Naive B cell (primary cell): Measurements from ENCODE around the gene DNAJB8. TPM values are rescaled to one million over a fixed set of nuclear protein-coding genes. Genes with fewer than 3 reads are reported as not detected.

Experiments
- ATAC-seq, 2 donors: fragments of 150-1000 bp; cut with Tn5 transposase; 2 replicates each; pipeline ENCODE4 v1.10.0; 2021; ENCODE audit warnings: low read depth in 2 of 2, mild to moderate bottlenecking in 2 of 2, moderate library complexity in 2 of 2
- DNase-seq: peaks from one replicate; pipeline ENCODE4 v3.0.0; 2022
- H3K27ac Mint-ChIP-seq, 6 donors: one replicate each; pipeline ENCODE4 v1.8.0; 2020 to 2022; ENCODE audit warnings: mild to moderate bottlenecking in 6 of 6, mixed read lengths in 6 of 6, moderate library complexity in 5 of 6, inconsistent platforms in 2 of 6
- H3K27me3 Mint-ChIP-seq, 3 donors: one replicate each; pipeline ENCODE4 v1.8.0; 2021 to 2022; ENCODE audit warnings: mixed read lengths in 3 of 3, mild to moderate bottlenecking in 1 of 3
- H3K36me3 Mint-ChIP-seq, 2 donors: one replicate each; pipeline ENCODE4 v1.8.0; 2020 to 2022; ENCODE audit warnings: mixed read lengths in 2 of 2, inconsistent platforms in 1 of 2, mild to moderate bottlenecking in 1 of 2
- H3K4me1 Mint-ChIP-seq, 3 donors: one replicate each; pipeline ENCODE4 v1.8.0; 2020 to 2022; ENCODE audit warnings: mixed read lengths in 3 of 3, inconsistent platforms in 1 of 3, mild to moderate bottlenecking in 1 of 3, moderate library complexity in 1 of 3
- H3K4me3 Mint-ChIP-seq, 8 donors: one replicate each; pipeline ENCODE4 v1.8.0; 2020 to 2022; ENCODE audit warnings: mild to moderate bottlenecking in 8 of 8, mixed read lengths in 8 of 8, moderate library complexity in 8 of 8, inconsistent platforms in 2 of 8
- H3K9me3 Mint-ChIP-seq, 7 donors: one replicate each; pipeline ENCODE4 v1.8.0; 2020 to 2022; ENCODE audit warnings: mixed read lengths in 7 of 7, mild to moderate bottlenecking in 5 of 7, inconsistent platforms in 2 of 7, moderate library complexity in 1 of 7
- polyA plus RNA-seq, 6 donors: library from polyadenylated mRNA; unstranded; fragments of 300-500 nt; fragmentation: Illumina TruSeq; gene quantifications; one replicate each; pipeline ENCODE4 v1.2.3, GENCODE V29; 2021; ENCODE audit warnings: low read depth in 6 of 6

Gene DNAJB8
- not detected for polyA plus RNA-seq

- no peak for DNase-seq
- ATAC-seq = no peak
- Mint-ChIP-seq H3K9me3 (peaks cover 0 to 5% (median 0%) of the 10 kb centered on the region in 7 donors), H3K4me3 (no peak within 1 kb of the TSS), H3K36me3 (no peaks in the 10 kb centered on the region), H3K27ac (peak within 1 kb of the TSS in 1 of 6 donors; percentile 49), H3K4me1 (peaks cover 0 to 3% (median 0%) of the 10 kb centered on the region in 3 donors), H3K27me3 (peaks cover 31 to 59% (median 46%) of the 10 kb centered on the region in 3 donors)
These were observed at the start of gene DNAJB8 for GRCh38 chr3:128466840-128467541. DNAJB8 (minus strand) TSS chr3:128466890; CDS start chr3:128463245, 3,645 bp downstream.

DNA sequence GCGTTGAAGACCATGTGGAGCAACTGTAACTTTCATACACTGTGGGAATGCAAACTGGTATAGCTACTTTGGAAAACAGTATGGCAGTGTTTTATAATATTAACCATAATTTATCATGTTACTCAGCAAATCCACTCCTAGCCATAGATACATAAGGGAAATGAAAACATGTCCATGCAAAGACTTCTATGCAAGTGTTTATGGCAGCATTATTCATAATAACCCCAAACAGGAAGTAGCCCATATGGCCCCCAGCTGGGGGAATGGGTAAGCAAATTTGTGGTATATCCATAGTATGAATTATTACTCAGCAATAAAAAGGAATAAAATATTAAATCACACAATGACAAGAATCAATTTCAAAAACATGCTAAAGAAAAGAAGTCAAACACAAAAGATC is 49.3 kb upstream of the DNAJB8 start:
- Mint-ChIP-seq H3K27me3 (peaks cover 18 to 68% (median 43%) of the 10 kb centered on the region in 3 donors), H3K4me1 (no peaks in the 10 kb centered on the region), H3K9me3 (peaks cover 4 to 29% (median 23%) of the 10 kb centered on the region in 7 donors), H3K36me3 (peaks cover 0 to 4% of the 10 kb centered on the region in 2 donors), H3K4me3 (no peak overlapping the region), H3K27ac (peak overlapping the region in 1 of 6 donors; percentile 36)
- ATAC-seq (no peak), DNase-seq (no peak)

DNA sequence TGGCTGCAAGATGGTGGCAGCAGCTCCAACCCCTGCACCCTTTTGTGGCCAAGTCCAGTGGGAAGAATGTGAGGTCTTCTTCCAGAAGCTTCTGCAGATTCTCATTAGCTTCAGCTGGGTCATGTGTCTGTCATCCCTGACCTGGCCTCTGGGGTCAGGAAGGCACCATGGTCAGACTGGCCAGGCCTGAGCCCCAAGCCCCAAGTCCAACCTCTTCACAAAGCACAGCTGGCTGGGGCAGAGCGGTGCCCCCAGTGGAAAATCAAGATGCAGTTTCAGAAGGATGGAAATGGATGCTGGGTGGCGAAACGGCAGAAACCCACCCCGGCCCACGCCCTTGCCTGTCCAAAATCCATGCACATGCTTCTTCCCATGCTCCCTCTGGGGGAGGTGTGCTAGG is 42.2 kb upstream of the DNAJB8 start:
- no peak for ATAC-seq
- H3K9me3 Mint-ChIP-seq = peaks cover 4 to 29% (median 10%) of the 10 kb centered on the region in 7 donors
- no peak overlapping the region for H3K27ac Mint-ChIP-seq
- H3K36me3 Mint-ChIP-seq = peaks cover 7% of the 10 kb centered on the region in 2 donors
- H3K4me3 Mint-ChIP-seq = peak overlapping the region in 1 of 8 donors; percentile 70
- no peaks in the 10 kb centered on the region for H3K4me1 Mint-ChIP-seq
- no peak for DNase-seq
- peaks cover 17 to 49% (median 44%) of the 10 kb centered on the region in 3 donors for H3K27me3 Mint-ChIP-seq

GRCh38 chr3:128506754-128507153 is 40.1 kb upstream of the DNAJB8 start:
- H3K9me3 Mint-ChIP-seq = peaks cover 0 to 22% (median 4%) of the 10 kb centered on the region in 7 donors
- H3K4me3 Mint-ChIP-seq = no peak overlapping the region
- H3K36me3 Mint-ChIP-seq = peaks cover 7% of the 10 kb centered on the region in 2 donors
- no peak for ATAC-seq
- no peak overlapping the region for H3K27ac Mint-ChIP-seq
- H3K4me1 Mint-ChIP-seq = no peaks in the 10 kb centered on the region
- DNase-seq = no peak
- peaks cover 20 to 62% (median 62%) of the 10 kb centered on the region in 3 donors for H3K27me3 Mint-ChIP-seq

GRCh38 chr3:128505771-128506170 is 39.1 kb upstream of the DNAJB8 start:
- DNase-seq = no peak
- H3K27me3 Mint-ChIP-seq = peaks cover 20 to 71% (median 70%) of the 10 kb centered on the region in 3 donors
- no peak overlapping the region for H3K4me3 Mint-ChIP-seq
- peaks cover 7% of the 10 kb centered on the region in 2 donors for H3K36me3 Mint-ChIP-seq
- no peaks in the 10 kb centered on the region for H3K4me1 Mint-ChIP-seq
- no peak for ATAC-seq
- peaks cover 0 to 22% (median 4%) of the 10 kb centered on the region in 7 donors for H3K9me3 Mint-ChIP-seq
- no peak overlapping the region for H3K27ac Mint-ChIP-seq

DNA sequence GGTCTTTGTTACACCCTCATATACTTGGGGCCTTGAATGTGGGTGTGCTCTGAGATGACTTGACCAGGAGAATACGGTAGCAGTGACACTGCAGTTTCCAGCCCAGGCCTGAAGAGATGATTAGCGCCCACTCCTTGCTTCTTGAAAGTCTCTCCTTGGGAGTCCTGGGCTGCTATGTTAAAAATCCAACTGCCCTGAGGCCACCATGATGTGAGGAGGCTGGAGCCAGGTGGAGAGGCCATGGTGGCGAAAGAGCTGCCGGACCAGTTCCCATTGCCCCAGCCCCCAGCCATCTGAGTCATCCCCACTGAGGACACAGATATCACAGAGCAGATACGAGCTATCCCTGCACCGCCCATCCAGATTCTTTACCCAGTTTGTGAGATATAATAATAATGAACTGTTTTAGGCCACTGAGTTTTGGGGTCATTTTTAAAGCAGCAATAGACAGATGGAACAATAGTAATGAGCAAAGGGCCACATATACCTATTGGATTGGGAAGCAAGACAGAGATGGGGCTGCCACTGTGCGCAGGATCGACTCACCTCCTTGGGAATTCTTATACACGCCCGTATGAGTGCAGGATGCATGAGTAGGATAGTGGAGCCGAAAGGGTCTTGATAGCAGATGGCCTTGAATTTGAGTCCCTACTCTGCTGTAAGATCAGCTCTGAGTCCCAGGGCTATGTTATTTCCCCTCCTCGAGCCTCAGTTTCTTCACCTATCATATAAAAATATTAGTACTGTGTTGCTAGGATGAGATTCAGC is 38.5 kb upstream of the DNAJB8 start:
- H3K27ac Mint-ChIP-seq = no peak overlapping the region
- peaks cover 0 to 17% (median 4%) of the 10 kb centered on the region in 7 donors for H3K9me3 Mint-ChIP-seq
- H3K27me3 Mint-ChIP-seq = peaks cover 20 to 72% (median 70%) of the 10 kb centered on the region in 3 donors
- peaks cover 7% of the 10 kb centered on the region in 2 donors for H3K36me3 Mint-ChIP-seq
- H3K4me1 Mint-ChIP-seq = no peaks in the 10 kb centered on the region
- DNase-seq (no peak), ATAC-seq (no peak)
- no peak overlapping the region for H3K4me3 Mint-ChIP-seq

- ATAC-seq (no peak), DNase-seq (no peak)
- Mint-ChIP-seq H3K4me1 (no peaks in the 10 kb centered on the region), H3K4me3 (peak overlapping the region in 1 of 8 donors; percentile 73), H3K9me3 (peaks cover 0 to 10% (median 4%) of the 10 kb centered on the region in 7 donors), H3K27ac (no peak overlapping the region), H3K27me3 (peaks cover 24 to 72% (median 70%) of the 10 kb centered on the region in 3 donors), H3K36me3 (peaks cover 5 to 6% of the 10 kb centered on the region in 2 donors)
These were observed 37.8 kb upstream of the DNAJB8 start for GRCh38 chr3:128504533-128504915.

DNA sequence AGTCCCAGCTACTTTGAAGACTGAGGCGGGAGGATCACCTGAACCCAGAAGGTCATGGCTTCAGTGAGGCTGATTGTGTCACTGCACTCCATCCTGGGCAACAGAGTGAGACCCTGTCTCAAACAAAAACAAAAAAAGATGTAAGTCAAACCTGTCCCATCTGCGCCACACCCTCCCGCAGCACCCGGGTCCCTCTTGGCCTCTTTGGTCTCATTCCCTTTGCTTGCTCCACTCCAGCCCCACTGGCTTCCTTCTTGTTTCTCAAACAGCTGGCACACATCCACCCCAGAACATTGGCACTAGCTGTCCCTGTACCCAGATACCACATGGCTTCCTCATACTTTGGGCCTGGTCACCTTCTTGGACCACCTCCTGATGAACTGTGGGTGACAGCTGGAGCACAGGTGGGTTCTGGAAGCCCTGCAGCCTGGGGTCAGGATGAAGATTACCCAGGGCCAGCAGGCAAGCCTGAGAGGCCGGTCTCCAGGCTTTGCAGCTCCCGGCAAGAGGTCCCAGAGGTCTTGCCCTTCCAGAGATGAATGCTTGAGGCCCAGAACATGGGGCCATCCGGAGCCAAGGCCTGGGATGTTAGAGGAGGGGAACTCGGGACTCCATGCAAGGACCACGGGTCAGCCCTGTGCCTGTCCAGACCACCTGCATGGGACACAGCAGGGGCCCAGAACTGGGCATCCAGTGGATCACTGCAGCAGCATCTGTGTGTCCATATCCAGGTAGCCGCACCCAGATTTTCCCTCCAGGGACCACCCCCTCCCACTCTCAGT is 37.3 kb upstream of the DNAJB8 start:
- no peak overlapping the region for H3K4me3 Mint-ChIP-seq
- no peak for DNase-seq
- peaks cover 0 to under 1% of the 10 kb centered on the region in 2 donors for H3K36me3 Mint-ChIP-seq
- peaks cover 19 to 70% (median 68%) of the 10 kb centered on the region in 3 donors for H3K27me3 Mint-ChIP-seq
- no peak for ATAC-seq
- H3K27ac Mint-ChIP-seq = no peak overlapping the region
- peaks cover 0 to 5% (median 0%) of the 10 kb centered on the region in 7 donors for H3K9me3 Mint-ChIP-seq
- no peaks in the 10 kb centered on the region for H3K4me1 Mint-ChIP-seq

GRCh38 chr3:128503164-128503651 is 36.5 kb upstream of the DNAJB8 start:
- no peak for DNase-seq
- Mint-ChIP-seq H3K4me3 (no peak overlapping the region), H3K9me3 (peaks cover 0 to 5% (median 0%) of the 10 kb centered on the region in 7 donors), H3K27me3 (peaks cover 21 to 71% (median 71%) of the 10 kb centered on the region in 3 donors), H3K36me3 (no peaks in the 10 kb centered on the region), H3K4me1 (peaks cover 0 to 4% (median 3%) of the 10 kb centered on the region in 3 donors), H3K27ac (no peak overlapping the region)
- ATAC-seq = no peak

DNA sequence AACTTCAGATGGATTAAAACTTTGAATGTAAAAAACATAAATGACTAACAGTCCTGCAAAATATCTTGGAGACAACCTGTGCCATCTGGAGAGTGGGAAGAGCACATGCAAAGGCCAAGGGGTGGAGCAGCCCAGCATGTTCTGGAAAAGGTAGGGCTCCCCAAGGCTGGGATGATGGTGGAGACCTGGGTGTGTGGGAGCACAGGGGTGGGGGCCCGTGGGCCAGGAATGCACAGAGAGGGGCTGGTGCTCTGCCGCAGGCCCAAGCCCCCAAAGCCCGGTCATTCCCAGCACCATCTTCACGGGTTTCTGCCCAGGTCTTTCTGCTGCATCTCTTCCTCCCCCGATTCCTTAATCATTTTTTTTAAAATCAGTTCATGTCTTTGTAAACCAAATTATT is 36.0 kb upstream of the DNAJB8 start:
- DNase-seq = no peak
- H3K9me3 Mint-ChIP-seq = peaks cover 0 to 5% (median 0%) of the 10 kb centered on the region in 7 donors
- H3K27me3 Mint-ChIP-seq = peaks cover 16 to 69% (median 69%) of the 10 kb centered on the region in 3 donors

DNA sequence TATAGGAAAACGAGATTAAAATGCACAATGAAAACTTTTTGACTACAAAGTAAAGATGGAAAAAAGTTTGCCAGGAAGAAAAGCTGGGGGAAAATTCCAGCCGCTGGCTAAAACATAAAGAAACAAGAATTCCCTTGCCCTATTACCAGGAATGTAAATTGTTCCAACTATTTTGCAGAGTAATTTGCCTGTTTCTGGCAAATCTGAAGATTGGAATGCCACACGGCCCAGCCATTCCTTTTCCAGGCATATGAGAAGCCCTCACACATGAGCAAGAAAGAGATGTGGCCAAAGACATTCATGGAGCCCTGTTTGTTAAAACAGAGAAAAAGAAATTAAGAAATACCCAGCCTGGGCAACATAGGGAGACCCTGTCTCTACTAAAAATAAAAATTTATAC is 34.7 kb upstream of the DNAJB8 start:
- H3K4me1 Mint-ChIP-seq = peaks cover 0 to 4% (median 4%) of the 10 kb centered on the region in 3 donors
- H3K27me3 Mint-ChIP-seq = peaks cover 20 to 71% (median 66%) of the 10 kb centered on the region in 3 donors

More for the DNA sequence above, 36.0 kb upstream of the DNAJB8 start:
- no peak overlapping the region for H3K4me3 Mint-ChIP-seq
- no peak overlapping the region for H3K27ac Mint-ChIP-seq
- no peak for ATAC-seq
- no peaks in the 10 kb centered on the region for H3K36me3 Mint-ChIP-seq
- peaks cover 0 to 4% (median 4%) of the 10 kb centered on the region in 3 donors for H3K4me1 Mint-ChIP-seq

GRCh38 chr3:128500556-128500955 is 33.9 kb upstream of the DNAJB8 start:
- no peak overlapping the region for H3K27ac Mint-ChIP-seq

More for the DNA sequence above, 34.7 kb upstream of the DNAJB8 start:
- Mint-ChIP-seq H3K9me3 (peaks cover 0 to 5% (median 0%) of the 10 kb centered on the region in 7 donors), H3K36me3 (no peaks in the 10 kb centered on the region), H3K27ac (no peak overlapping the region), H3K4me3 (no peak overlapping the region)
- ATAC-seq = no peak
- DNase-seq = no peak

More at GRCh38 chr3:128500556-128500955, 33.9 kb upstream of the DNAJB8 start:
- ATAC-seq (no peak), DNase-seq (no peak)
- H3K4me3 Mint-ChIP-seq = no peak overlapping the region
- peaks cover 4 to 8% of the 10 kb centered on the region in 2 donors for H3K36me3 Mint-ChIP-seq
- H3K27me3 Mint-ChIP-seq = peaks cover 27 to 80% (median 69%) of the 10 kb centered on the region in 3 donors
- peaks cover 0 to 8% (median 4%) of the 10 kb centered on the region in 3 donors for H3K4me1 Mint-ChIP-seq
- peaks cover 0 to 5% (median 0%) of the 10 kb centered on the region in 7 donors for H3K9me3 Mint-ChIP-seq
